ENCODE data around the gene SEPTIN5.
"Not testable (repeated sequence)": the region's sequence is repeated elsewhere in the genome, so short reads cannot be mapped to it uniquely, and the experiment has no call there.

SEPTIN5 gene

DNA sequence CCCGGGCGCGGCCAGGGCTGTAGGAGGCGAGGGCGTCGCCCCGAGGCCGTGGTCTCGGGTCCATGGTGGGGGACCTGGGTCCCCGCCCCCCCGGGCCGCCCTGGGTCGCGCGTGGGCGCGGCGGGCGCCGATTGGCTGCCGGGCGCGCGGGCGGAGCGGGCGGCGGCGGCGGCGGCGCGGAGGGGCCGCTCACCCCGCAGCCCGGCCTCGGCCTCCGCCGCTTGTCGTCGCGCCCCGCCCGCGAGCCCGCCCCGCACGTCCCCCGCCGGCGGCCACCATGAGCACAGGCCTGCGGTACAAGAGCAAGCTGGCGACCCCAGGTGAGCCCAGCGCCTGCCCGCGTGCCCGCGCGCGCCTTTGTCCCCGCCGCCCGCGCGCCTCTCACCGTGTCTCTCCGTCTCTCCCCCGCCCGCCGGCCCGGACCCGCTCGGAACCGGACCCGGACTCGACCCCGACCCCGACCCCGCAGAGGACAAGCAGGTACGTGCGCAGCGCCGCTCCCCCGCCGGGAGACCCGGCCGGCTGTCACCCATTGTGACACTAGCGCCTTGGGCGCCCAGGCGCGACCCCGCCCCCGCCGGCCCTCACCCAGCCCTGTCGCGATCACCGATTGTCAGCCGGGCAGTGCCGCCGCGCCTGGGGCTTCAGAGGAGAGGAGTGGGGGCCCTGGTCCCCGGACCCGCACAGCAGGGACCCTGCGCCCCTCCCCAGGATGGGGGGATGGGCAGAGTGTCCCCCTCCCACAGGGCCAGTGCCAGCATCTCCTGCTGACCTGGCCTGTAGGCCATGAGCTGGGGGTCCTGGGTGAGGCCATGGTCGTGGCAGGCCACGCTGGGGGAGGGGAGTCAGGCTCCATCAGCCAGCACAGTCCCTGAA, at the start of gene SEPTIN5:
SEPTIN5 (plus strand) TSS at position 192 of the 876 bp plus-strand sequence; CDS start at position 278, 86 bp downstream.
- peak in 1 of 2 experiments; percentile 9 for DNase-seq

DNA sequence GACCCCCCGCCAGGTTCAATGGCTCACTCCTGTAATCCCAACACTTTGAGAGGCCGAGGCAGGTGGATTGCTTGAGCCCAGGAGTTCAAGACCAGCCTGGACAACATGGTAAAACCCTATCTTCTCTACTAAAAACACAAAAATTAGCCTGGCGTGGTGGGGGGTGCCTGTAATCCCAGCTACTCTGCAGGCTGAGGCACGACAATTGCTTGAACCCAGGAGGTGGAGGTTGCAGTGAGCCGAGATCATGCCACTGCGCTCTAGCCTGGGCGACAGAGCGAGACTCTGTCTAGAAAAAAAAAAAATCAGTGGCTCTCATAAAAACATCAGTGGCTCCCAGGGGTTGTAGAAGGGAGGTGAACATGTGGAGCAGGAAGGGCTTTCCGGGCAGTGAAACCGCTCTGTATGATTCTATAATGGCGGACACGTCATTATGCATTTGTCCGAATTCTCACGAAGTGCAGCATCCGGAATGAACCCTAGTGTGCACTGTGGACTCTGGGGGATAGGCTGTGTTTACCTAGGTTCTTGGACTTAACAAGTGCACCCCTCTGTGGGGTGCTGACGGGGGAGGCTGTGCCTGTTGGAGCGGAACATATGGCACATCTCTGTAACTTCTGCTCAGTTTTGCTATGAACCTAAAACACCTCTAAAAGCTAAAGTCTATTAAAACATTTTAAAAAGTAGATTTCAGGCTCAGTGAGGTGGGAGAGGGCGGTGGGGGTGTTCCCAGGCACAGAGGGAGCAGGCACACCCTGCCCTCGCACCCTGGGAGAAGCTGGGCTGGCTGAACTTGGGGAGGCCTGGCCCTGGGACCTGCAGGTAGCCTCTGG, 49.1 kb upstream of the SEPTIN5 start:
- no peak for DNase-seq

DNA sequence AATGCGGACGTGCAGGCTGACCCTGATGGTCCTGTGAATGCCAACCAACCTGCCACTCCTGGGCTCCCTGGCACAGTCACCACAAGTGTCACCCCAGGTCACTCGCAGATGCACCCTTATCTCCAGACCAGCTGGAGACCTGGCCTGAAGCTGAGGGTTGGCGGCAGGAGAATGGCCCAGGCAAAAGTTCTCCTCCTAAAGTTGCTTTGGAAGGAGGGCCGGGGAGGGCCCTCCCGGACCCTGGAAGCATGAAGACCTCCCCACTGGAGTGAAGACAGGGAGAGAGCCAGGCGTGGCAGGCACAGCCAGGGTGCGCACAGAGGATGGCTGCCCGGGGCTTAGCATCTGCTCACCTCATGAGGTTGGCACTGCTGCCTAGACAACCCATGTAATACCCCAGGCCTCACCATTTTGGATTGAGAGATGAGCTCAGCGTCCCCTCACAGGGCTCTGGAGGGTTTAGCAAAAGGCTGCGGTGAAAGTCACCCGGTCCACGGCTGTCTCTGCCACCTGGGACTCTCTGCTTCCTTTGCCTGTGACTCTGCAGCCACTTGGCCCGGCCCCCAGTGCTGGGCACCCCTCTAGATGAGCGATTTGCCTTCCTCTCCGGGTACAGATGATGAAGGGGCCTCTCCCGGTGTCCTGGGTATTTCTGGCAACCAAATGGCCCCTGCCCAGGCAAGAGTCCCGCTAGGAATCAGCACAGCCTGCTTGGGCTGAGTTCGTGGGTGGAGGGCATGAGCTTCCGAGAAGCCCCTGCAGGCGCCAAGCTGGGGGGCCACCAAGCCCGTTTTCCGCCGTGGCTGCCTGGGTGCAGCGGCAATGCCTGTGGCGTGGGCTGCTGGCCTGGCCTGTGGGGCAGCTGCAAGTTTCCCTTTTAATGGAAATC, 48.3 kb upstream of the SEPTIN5 start:
- DNase-seq, result no peak

DNA sequence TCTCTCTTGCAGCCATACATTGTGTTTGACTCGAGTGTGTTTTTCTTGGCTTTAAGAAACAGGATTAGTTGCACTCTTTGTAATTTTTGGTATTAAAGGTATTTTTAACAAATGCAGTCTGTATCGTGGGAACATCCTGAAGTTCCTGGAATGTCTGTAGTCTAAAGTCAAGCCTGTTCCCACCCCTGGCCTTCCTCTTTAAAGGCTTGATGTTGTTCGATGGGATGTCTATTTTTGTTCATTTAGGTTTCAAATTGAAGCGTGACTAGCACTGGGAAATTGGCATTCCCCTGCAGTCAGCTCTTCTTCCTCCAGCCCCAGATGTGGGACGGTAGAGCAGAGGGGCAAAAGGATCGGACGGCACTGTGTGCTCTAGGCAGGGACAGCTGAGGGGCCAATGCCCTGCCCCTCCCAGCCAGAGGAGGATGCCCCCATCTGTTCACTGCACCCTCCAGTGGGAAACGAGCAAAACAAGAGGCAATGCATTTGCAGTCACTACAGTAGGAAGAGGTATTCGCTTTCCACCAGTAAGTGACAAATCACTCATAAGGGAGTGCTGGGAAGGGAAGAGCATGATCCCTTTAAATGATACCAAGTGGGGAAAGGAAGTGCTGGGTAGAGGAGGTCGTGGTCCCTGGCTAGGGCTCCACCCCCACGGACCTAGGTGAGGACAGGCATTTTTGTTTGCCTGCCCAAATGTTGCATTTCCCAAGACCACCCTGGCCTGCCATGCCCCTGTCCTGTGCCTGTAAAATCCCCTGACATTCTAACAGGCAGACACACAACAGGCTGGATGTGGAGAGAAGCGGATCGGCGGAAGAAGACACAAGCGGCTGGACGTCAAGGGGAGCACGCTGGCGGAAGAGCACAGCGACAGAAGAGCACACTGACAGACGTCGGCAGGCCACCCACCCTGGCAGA, 47.4 kb upstream of the SEPTIN5 start:
- no peak for DNase-seq

DNA sequence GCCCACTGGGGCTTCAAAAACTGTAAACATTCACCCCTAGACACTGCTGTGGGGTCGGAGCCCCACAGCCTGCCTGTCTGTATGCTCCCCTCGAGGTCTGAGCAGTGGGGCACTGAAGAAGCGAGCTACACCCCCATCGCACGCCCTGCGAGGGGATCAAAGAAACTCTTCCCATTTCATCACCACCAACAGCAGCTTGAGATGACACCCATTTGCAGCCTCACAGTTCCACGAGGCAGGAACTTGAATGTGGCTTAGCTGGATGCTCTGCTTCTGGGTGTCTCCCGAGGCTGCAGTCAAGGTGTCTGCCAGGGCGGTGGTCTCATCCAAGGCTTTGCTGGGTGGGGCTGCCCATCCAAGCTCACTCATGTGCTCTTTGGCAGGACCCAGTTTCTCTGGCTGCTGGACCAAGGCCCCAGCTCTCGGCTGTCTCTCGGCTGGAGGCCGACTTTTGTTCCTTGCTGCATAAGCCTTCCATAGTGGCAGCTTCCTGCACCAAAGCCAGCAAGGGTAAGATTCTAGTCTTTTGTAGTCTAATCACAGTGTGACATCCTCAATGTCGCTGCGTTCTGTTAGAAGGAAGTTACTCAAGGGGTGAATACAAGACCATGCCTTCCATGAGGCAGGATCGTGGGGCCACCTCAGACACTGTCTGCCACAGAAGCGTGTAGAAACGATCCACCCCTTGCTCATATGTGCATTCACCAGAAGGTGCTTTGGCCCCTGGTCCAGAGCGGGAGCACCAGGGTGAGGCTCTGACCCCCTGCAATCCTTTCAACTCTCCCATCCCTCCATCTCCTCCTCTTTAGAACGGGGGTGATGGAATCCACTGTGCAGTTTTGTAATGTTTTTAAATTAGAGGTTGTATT, 46.2 kb upstream of the SEPTIN5 start:
- DNase-seq, result no peak

DNA sequence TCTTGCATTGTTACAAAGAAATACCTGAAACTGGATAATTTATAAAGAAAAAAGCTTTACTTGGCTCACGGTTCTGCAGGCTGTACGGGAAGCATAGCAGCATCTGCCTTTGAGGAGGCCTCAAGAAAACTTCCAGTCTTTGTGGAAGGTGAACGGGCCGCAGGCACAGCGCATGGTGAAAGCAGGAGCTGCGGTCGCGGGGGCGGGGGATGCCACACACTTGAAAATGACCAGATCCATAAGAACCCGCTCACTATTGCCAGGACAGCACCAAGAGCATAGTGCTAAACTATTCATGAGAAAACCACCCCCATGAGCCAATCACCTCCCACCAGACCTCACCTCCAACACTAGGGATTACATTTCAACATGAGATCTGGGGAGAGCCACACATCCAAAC, 45.6 kb upstream of the SEPTIN5 start:
- DNase-seq, result no peak

DNA sequence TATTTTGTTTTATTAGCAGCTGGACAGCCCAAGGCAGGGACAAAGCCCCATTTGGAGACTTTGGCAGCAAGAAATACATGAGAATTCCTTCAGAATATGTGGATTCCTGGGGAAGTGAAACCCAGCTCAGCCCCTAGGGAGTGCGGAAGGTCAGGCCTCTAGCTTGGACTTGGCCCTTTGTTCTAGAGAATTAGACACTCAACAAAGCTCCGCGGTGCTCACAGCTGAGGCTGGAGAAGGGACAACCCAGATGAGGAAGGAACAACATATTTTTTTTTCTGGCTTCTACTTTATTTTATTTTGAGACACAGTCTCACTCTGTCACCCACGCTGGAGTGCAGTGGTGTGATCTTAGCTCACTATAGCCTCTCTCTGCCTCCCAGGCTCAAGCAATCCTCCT, 44.7 kb upstream of the SEPTIN5 start:
- DNase-seq, result no peak

DNA sequence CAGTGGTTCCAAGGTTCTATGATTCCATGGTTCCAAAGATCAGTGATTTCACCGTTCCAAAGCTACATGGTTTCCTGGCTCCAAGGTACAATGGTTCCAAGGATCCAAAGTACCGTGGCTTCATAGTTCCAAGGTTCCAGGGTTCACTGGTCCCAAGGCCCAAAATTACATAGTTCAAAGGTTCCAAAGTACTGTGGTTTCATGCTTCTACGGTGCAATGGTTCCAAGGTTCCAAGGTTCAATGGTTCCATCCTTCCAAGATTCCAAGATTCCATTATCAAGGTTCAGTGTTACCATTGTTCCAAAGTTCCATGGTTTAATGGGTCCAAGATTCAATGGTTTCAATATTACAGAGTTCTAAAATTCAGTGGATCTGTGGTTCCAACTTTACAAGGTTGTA, 43.0 kb upstream of the SEPTIN5 start:
- DNase-seq, result no peak

DNA sequence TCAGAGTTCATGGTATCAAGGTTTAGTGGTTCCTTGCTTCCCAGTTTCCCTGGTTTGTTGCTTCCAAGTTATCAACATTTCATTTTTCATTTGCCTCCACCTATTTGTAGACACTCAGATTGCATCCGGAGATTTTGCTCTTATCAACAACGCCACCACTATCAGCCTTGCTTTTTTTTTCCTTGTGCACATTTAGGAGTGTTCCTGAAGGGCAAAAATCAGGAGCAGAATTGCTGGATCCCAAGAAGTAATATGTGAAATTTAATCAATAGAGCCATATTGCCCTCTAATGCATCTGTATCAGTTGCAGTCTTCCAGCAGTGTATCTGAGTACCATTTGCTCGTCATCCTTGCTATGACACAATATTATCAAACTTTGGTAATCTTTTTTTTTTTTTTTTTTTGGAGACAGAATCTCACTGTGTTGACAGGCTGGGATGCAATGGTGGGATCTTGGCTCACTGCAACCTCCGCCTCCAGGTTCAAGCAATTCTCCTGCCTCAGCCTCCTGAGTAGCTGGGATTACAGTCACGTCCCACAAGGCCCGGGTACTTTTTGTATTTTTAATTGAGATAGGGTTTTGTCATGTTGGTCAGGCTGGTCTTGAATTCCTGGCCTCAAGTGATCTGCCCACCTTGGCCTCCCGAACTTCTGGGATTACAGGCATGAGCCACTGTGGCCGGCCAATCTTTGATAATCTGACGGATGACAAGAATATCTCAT, 42.1 kb upstream of the SEPTIN5 start:
- no peak for DNase-seq

DNA sequence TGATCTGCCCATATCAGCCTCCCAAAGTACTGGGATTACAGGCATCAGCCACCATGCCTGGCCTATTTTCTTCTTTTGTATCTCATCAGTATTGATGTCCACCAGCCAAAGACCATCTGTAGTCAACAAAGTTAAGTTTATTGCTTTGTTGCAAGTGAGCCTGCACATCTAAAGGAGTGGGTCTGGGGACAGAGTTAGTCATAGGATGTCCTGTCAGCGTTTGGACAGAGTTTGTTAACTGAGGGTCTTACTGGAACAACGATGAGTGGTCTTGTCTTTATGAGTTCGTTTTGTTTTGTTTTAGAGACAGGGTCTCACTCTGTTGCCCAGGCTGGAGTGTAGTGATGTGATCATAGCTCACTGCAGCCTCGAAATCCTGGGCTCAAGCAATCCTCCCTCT, 40.6 kb upstream of the SEPTIN5 start:
- DNase-seq, result no peak

DNA sequence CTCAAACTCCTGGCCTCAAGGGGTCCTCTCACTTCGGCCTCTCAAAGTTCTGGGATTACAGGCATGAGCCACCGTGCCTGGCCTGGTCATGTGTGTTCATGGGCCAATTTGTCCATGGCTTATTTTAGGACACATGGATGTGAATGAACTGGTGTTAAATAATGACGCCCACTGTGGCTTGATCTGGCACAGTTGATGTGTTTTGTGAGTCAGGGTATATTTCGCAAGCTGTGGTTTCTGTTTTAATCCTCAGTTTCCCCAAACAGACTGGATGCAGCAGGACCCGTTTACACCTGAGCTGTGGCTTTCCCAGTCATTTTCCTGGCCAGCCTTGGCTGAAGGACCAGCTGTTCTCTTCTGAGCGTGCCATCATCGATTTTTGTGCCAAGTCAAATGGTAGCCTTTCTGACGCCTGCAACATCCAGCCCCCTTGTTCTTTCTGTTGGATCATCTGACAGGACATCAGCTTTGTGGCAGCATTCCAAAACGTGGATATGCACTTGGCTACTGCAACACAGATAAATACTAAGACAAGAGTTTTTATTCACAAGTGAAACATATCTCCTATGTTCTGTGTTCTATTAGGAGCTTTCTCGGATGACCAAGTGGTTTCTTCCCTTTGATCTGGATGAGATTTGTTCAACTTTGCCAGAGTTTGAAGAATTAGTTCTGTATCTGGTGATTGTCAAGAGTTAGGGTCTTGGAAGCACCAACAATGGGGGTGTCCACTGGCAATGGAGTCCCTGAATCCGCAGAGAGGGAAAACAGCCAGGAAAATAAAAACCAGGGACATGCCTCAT, 40.0 kb upstream of the SEPTIN5 start:
- DNase-seq, result no peak

DNA sequence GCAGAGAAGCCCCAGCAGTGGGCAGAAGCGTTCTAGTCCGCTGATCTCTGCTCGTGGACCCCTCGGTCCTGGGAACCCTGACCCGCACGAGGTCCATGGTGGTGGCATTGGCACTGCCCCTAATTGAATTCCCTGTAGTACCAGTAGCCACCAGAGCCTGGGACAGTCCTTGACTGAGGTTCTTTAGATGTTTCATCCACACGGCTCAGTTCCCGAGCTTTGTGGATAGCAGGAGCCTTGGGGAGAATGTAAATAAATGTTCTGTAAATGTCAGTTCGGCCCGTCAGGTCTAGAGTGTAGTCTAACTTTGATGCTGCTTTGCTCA, 39.4 kb upstream of the SEPTIN5 start:
- no peak for DNase-seq

DNA sequence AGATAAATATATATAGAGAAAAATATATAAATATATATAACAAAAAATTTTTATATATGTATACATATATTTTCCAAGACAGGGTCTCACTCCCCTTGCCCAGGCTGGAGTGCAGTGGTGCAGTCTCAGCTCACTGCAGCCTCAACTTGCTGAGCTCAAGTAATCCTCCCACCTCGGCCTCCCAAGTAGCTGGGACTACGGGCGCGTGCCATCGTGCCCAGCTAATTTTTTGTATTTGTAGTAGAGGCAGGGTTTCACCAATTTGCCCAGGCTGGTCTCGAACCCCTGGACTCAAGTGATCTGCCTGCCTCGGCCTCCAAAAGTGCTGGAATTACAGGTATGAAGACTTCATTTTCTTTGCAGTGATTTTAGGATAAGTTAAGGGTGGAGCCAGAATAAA, 38.9 kb upstream of the SEPTIN5 start:
- no peak for DNase-seq

DNA sequence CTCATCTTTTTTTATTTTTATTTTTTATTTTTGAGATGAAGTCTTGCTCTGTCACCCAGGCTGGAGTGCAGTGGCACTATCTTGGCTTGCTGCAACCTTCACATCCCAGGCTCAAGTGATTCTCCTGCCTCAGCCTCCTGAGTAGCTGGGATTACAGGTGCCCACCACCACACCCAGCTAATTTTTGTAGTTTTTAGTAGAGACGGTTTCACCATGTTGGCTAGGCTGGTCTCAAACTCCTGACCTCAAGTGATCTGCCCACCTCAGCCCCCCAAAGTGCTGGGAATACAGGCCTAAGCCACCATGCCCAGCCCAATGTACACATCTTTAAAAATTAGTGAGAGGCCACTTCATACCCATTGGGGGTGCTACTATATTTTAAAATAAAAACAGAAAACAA, 37.9 kb upstream of the SEPTIN5 start:
- not testable (repeated sequence) for DNase-seq

DNA sequence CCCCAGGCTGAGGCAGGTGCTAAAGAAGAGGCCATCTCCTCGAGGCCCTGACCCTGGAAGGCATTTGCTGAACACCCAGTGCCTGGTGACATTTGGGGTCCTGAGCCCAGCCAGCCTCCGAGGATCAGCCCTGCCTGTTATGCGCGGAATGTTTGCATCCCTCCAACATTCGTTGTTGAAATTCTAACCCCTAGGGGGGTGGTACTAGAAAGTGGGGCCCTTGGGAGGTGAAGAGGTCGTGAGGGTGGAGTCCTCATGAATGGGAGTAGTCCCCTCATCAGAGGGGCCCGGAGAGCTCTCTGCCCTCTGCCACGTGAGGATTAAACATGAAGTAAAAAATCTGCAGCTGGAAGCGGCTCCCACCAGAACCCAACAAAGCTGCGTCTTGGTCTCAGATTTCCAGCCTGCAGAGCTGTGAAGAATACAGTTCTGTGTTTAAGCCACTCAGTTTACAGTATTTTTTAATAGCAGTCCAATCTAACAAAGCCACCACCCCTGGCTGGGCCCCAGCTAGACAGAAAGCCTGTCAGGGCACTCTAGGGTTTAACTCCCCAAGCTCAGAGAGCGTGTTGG, 35.3 kb upstream of the SEPTIN5 start:
- no peak for DNase-seq

DNA sequence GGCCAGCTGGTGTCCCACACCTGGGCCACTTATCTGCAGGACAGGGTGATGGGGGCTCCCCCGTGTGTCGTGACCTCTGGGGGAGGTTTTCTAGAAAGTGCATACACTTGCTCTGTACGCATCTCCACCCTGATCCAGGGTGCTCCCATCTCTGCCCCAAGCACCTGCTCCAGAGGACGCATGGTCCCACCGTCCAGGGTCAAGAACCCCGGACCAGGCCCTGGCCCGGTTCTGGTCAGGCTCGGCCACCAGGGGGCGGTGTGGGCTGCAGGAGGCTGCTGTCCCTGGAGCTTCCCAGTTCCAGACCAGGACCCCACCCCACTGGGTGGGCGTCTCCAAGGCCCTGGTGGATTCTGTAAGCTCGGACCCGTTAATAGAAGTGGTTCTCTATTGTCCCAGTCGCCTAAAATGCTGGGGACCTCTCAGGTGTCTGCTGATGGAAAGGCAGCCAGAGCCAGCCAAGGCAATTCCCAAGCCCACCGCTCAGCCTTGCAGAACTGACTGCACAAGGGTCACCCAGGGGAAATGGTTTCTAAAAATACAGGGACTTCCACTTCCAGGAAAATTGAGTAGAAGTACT, 34.7 kb upstream of the SEPTIN5 start:
- DNase-seq, result no peak

DNA sequence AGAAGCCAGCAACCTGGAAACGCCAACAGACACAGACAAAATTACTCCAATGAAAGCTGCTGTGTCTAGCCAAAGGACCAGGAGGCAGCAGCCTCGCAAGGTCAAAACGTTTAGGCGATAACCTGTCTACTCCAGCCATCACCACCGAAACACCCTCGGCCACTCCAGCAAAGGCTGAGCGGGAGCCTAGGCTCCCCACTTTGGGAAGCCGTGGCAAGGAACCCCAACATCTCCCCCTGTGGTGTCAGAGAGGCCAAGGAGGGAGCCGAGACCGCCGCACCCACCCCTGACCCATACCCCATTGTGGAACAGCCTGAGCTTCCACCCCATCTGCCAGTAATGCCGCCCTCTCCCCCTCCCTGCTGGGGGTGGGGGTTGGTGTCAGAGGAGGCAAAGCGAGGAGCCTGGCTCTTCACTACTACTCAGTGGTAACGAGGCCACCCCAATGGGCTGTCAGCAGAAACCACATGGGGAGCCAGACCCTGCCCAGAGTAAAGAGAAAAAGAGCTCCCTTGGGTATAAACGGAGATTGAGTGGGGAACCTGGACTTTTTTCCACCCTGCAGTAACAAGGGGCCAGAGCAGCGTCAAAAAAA, 33.9 kb upstream of the SEPTIN5 start:
- DNase-seq, result no peak
